HepG2 (cell line): Measurements from ENCODE around the gene NDRG2. TPM values are rescaled to one million over a fixed set of nuclear protein-coding genes. Genes with fewer than 3 reads are reported as not detected.

Experiments used
- BHLHE40 ChIP-seq: IDR thresholded peaks from 2 replicates; pipeline ENCODE4 v1.6.1; 2011; ENCODE audit warnings: low read length, improper control_type of control experiment
- KDM2A ChIP-seq: sonication (generic); formaldehyde crosslinking; IDR thresholded peaks from 2 replicates; pipeline ENCODE4 v1.4.0; 2020; ENCODE audit warnings: low read depth, missing genetic modification reagents, borderline replicate concordance
- KLF16 ChIP-seq, 2 experiments: sonication (generic) in 1 of 2; formaldehyde crosslinking in 1 of 2; IDR thresholded peaks; 2 replicates each; pipeline versions ENCODE4 v1.6.1 to v1.8.0; 2016 to 2023; ENCODE audit warnings: missing genetic modification reagents in 2 of 2, missing compliant biosample characterization in 1 of 2
- LCORL ChIP-seq, 2 experiments: fragments of 450-650 bp in 1 of 2; sonication (generic) in 1 of 2; formaldehyde crosslinking in 1 of 2; IDR thresholded peaks; 2 replicates each; pipeline versions ENCODE4 v1.5.0 to v1.6.1; 2017 to 2020; ENCODE audit warnings: antibody characterized with exemption in 1 of 2, missing genetic modification reagents in 1 of 2
- NFIC ChIP-seq: IDR thresholded peaks from 2 replicates; pipeline ENCODE4 v1.6.1; 2012; ENCODE audit warnings: mild to moderate bottlenecking, low read length, inconsistent platforms
- NFKB2 ChIP-seq: sonication (generic); formaldehyde crosslinking; IDR thresholded peaks from 2 replicates; pipeline ENCODE4 v1.4.0; 2020; ENCODE audit warnings: missing genetic modification reagents, borderline replicate concordance
- NR2C2 ChIP-seq: sonication (generic); formaldehyde crosslinking; IDR thresholded peaks from 2 replicates; pipeline ENCODE4 v1.4.0; 2020; ENCODE audit warnings: missing genetic modification reagents, mild to moderate bottlenecking, moderate library complexity, borderline replicate concordance
- PLRG1 ChIP-seq: fragments of 450-650 bp; conservative IDR thresholded peaks from 2 replicates; pipeline ENCODE4 v1.6.1; 2016
- POLR2AphosphoS5 ChIP-seq: IDR thresholded peaks from 2 replicates; pipeline ENCODE4 v1.6.1; 2012; ENCODE audit warnings: low read depth, low read length
- STAG1 ChIP-seq: sonication (generic); formaldehyde crosslinking; IDR thresholded peaks from 2 replicates; pipeline ENCODE4 v1.4.0; 2020; ENCODE audit warnings: missing genetic modification reagents
- YEATS2 ChIP-seq: sonication (generic); formaldehyde crosslinking; IDR thresholded peaks from 2 replicates; pipeline ENCODE4 v1.4.0; 2020; ENCODE audit warnings: missing genetic modification reagents, borderline replicate concordance
- ZFAT ChIP-seq: sonication (generic); formaldehyde crosslinking; conservative IDR thresholded peaks from 2 replicates; pipeline ENCODE4 v1.8.1; 2023; ENCODE audit warnings: missing genetic modification reagents, inconsistent platforms
- ZFP82 ChIP-seq: sonication (generic); formaldehyde crosslinking; IDR thresholded peaks from 2 replicates; pipeline ENCODE4 v1.5.1; 2020; ENCODE audit warnings: mild to moderate bottlenecking, missing genetic modification reagents, borderline replicate concordance
- ZNF430 ChIP-seq: sonication (generic); formaldehyde crosslinking; IDR thresholded peaks from 2 replicates; pipeline ENCODE4 v1.9.0; 2021; ENCODE audit warnings: mild to moderate bottlenecking, missing genetic modification reagents
- ZNF510 ChIP-seq: sonication (generic); formaldehyde crosslinking; IDR thresholded peaks from 2 replicates; pipeline ENCODE4 v1.4.0; 2020; ENCODE audit warnings: low read depth, mild to moderate bottlenecking, missing genetic modification reagents
- polyA plus RNA-seq, 8 experiments: library from polyadenylated mRNA; depleted of rRNA in 3 of 8; stranded (reverse) in 7 of 8; unstranded in 1 of 8; fragments of >200 nt; fragmentation: Illumina TruSeq in 4 of 8; extraction: Trizol in 4 of 8; gene quantifications; 2 replicates each; pipeline versions ENCODE4 v1.2.1 to v1.2.3, GENCODE V29; 2011 to 2016; ENCODE audit warnings: low read depth in 4 of 8, missing spikeins in 1 of 8, mixed read lengths in 1 of 8; ENCODE audit not compliant: insufficient read depth in 1 of 8
- total RNA-seq, 5 experiments: library from RNA; depleted of rRNA; stranded (reverse); fragments of >200 nt; fragmentation: Illumina TruSeq; extraction: Trizol; gene quantifications; 2 replicates each; pipeline ENCODE4 v1.2.3, GENCODE V29; 2016; ENCODE audit warnings: low read depth in 1 of 5
- TF ChIP-seq, protein P1 (sequence below): sonication (generic); formaldehyde crosslinking; IDR thresholded peaks from 2 replicates; pipeline ENCODE4 v1.4.0; 2020; ENCODE audit warnings: missing genetic modification reagents, mild to moderate bottlenecking, borderline replicate concordance
- TF ChIP-seq, protein P2 (sequence below): sonication (generic); formaldehyde crosslinking; conservative IDR thresholded peaks from 2 replicates; pipeline ENCODE4 v1.4.0; 2020; ENCODE audit warnings: missing genetic modification reagents
- TF ChIP-seq, protein P3 (sequence below): sonication (generic); formaldehyde crosslinking; IDR thresholded peaks from 2 replicates; pipeline ENCODE4 v1.9.0; 2021; ENCODE audit warnings: missing genetic modification reagents, mild to moderate bottlenecking, borderline replicate concordance
- TF ChIP-seq, protein P4 (sequence below): sonication (generic); formaldehyde crosslinking; IDR thresholded peaks from 2 replicates; pipeline ENCODE4 v1.5.0; 2020; ENCODE audit warnings: mild to moderate bottlenecking, missing genetic modification reagents, moderate library complexity
- TF ChIP-seq, protein P5 (sequence below): sonication (generic); formaldehyde crosslinking; IDR thresholded peaks from 2 replicates; pipeline ENCODE4 v1.4.0; 2020; ENCODE audit warnings: missing genetic modification reagents

The NDRG2 gene
- total and polyA plus RNA-seq, 2 of the 13 experiments (the other 11 are each of a cell fraction or from before 2014, with no cell fraction given): 27.2 to 189 TPM

DNA sequence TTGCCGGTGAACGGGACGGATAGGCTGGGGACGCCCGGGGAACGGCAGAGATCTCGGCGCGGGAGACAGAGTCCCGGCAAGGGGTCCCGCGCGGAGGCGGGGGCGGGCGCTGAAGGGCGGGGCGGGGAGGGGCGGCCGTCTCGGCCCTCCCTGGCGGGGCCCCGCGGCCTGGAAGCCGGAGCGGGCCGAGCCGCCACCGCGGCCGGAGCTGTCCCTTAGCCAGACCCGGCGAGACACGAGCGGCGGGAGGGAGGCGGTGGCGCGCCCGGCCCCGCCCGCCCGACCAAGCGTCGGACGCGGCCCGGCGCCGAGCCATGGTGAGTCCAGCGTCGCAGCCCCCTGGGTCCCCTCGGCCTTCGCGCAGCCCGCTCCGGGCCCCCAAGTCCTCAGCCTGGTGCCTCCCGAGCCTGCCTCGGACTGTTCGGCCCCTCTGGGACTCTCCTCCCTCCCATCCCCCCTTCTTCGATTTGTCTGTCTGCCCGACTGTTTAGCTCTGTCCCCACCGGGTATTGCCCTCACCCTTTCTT lies 45.3 kb upstream of the NDRG2 start, which contains the start of gene ARHGEF40 (continued):
- no peak for TF ChIP-seq YEATS2 (CRISPR knock-in tag)
- TF ChIP-seq, protein P1, sequence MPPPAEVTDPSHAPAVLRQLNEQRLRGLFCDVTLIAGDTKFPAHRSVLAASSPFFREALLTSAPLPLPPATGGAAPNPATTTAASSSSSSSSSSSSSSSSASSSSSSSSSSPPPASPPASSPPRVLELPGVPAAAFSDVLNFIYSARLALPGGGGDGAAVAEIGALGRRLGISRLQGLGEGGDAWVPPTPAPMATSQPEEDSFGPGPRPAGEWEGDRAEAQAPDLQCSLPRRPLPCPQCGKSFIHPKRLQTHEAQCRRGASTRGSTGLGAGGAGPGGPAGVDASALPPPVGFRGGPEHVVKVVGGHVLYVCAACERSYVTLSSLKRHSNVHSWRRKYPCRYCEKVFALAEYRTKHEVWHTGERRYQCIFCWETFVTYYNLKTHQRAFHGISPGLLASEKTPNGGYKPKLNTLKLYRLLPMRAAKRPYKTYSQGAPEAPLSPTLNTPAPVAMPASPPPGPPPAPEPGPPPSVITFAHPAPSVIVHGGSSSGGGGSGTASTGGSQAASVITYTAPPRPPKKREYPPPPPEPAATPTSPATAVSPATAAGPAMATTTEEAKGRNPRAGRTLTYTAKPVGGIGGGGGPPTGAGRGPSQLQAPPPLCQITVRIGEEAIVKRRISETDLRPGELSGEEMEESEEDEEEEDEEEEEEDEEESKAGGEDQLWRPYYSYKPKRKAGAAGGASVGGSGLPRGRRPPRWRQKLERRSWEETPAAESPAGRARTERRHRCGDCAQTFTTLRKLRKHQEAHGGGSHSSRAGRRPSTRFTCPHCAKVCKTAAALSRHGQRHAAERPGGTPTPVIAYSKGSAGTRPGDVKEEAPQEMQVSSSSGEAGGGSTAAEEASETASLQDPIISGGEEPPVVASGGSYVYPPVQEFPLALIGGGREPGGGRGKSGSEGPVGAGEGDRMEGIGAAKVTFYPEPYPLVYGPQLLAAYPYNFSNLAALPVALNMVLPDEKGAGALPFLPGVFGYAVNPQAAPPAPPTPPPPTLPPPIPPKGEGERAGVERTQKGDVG: no peak
- peak; percentile 31; the same call in 1 of the 2 replicates for TF ChIP-seq KDM2A (CRISPR knock-in tag)
- TF ChIP-seq, protein P2, sequence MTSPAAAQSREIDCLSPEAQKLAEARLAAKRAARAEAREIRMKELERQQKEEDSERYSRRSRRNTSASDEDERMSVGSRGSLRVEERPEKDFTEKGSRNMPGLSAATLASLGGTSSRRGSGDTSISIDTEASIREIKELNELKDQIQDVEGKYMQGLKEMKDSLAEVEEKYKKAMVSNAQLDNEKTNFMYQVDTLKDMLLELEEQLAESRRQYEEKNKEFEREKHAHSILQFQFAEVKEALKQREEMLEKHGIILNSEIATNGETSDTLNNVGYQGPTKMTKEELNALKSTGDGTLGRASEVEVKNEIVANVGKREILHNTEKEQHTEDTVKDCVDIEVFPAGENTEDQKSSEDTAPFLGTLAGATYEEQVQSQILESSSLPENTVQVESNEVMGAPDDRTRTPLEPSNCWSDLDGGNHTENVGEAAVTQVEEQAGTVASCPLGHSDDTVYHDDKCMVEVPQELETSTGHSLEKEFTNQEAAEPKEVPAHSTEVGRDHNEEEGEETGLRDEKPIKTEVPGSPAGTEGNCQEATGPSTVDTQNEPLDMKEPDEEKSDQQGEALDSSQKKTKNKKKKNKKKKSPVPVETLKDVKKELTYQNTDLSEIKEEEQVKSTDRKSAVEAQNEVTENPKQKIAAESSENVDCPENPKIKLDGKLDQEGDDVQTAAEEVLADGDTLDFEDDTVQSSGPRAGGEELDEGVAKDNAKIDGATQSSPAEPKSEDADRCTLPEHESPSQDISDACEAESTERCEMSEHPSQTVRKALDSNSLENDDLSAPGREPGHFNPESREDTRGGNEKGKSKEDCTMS: no peak
- no peak for TF ChIP-seq PLRG1
- TF ChIP-seq KLF16 (CRISPR knock-in tag; IDR thresholded peaks at IDR 0.05): 0 out of 4 replicates have a peak, but pooled peaks of 1 of the 2 experiments have one; percentile 3
- TF ChIP-seq NR2C2 (CRISPR knock-in tag): no peak
- TF ChIP-seq NFKB2: no peak
- TF ChIP-seq, protein P3, sequence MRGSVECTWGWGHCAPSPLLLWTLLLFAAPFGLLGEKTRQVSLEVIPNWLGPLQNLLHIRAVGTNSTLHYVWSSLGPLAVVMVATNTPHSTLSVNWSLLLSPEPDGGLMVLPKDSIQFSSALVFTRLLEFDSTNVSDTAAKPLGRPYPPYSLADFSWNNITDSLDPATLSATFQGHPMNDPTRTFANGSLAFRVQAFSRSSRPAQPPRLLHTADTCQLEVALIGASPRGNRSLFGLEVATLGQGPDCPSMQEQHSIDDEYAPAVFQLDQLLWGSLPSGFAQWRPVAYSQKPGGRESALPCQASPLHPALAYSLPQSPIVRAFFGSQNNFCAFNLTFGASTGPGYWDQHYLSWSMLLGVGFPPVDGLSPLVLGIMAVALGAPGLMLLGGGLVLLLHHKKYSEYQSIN (CRISPR knock-in tag): no peak
- TF ChIP-seq ZFAT (CRISPR knock-in tag): no peak
- TF ChIP-seq, protein P4, sequence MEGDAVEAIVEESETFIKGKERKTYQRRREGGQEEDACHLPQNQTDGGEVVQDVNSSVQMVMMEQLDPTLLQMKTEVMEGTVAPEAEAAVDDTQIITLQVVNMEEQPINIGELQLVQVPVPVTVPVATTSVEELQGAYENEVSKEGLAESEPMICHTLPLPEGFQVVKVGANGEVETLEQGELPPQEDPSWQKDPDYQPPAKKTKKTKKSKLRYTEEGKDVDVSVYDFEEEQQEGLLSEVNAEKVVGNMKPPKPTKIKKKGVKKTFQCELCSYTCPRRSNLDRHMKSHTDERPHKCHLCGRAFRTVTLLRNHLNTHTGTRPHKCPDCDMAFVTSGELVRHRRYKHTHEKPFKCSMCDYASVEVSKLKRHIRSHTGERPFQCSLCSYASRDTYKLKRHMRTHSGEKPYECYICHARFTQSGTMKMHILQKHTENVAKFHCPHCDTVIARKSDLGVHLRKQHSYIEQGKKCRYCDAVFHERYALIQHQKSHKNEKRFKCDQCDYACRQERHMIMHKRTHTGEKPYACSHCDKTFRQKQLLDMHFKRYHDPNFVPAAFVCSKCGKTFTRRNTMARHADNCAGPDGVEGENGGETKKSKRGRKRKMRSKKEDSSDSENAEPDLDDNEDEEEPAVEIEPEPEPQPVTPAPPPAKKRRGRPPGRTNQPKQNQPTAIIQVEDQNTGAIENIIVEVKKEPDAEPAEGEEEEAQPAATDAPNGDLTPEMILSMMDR (CRISPR knock-in tag): no peak
- TF ChIP-seq, protein P5, sequence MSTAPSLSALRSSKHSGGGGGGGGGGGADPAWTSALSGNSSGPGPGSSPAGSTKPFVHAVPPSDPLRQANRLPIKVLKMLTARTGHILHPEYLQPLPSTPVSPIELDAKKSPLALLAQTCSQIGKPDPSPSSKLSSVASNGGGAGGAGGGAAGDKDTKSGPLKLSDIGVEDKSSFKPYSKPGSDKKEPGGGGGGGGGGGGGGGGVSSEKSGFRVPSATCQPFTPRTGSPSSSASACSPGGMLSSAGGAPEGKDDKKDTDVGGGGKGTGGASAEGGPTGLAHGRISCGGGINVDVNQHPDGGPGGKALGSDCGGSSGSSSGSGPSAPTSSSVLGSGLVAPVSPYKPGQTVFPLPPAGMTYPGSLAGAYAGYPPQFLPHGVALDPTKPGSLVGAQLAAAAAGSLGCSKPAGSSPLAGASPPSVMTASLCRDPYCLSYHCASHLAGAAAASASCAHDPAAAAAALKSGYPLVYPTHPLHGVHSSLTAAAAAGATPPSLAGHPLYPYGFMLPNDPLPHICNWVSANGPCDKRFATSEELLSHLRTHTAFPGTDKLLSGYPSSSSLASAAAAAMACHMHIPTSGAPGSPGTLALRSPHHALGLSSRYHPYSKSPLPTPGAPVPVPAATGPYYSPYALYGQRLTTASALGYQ (CRISPR knock-in tag): no peak
- no peak for TF ChIP-seq POLR2AphosphoS5
- TF ChIP-seq ZNF510: no peak
- TF ChIP-seq ZNF430 (CRISPR knock-in tag): no peak
- no peak for TF ChIP-seq LCORL (IDR thresholded peaks at IDR 0.05)
- TF ChIP-seq LCORL (CRISPR knock-in tag; IDR thresholded peaks at IDR 0.05): no peak
- no peak for TF ChIP-seq ZFP82 (CRISPR knock-in tag)
- no peak for TF ChIP-seq NFIC
- TF ChIP-seq BHLHE40: no peak
- TF ChIP-seq STAG1: no peak
